Peyer's patch (tissue), 4 donors: Measurements from ENCODE around the gene VWDE.

Source experiments
- CTCF ChIP-seq, 6 experiments: fragments of 450-650 bp in 4 of 6; fragments of 200-600 bp in 2 of 6; sonication (generic) in 1 of 6; IDR thresholded peaks; one replicate each; pipeline ENCODE4 v1.5.1; 2017 to 2019; ENCODE audit warnings: antibody characterized with exemption in 6 of 6, mild to moderate bottlenecking in 3 of 6, moderate library complexity in 1 of 6
- POLR2A ChIP-seq, 2 donors: fragments of 450-650 bp; IDR thresholded peaks; one replicate each; pipeline ENCODE4 v1.5.1; 2017; ENCODE audit warnings: antibody characterized with exemption in 2 of 2, mild to moderate bottlenecking in 2 of 2, moderate library complexity in 2 of 2

GRCh38 chr7:12350971-12351370 lies 52.7 kb downstream of the VWDE start:
- TF ChIP-seq POLR2A (IDR thresholded peaks at IDR 0.05) = no peak
- no peak for TF ChIP-seq CTCF (IDR thresholded peaks at IDR 0.05)
